Measurements from ENCODE around the gene WIPI1. TPM values are rescaled to one million over a fixed set of nuclear protein-coding genes. Genes with fewer than 3 reads are reported as not detected.

Gene WIPI1
- total RNA-seq, 1 donor from 2014 or later = 29.5 TPM

GRCh38 chr17:68400404-68400735 lies 56.9 kb downstream of the WIPI1 start:
- Mint-ChIP-seq H3K9me3 (peaks cover 10% of the 10 kb centered on the region), H3K27ac (no peak overlapping the region), H3K4me3 (no peak overlapping the region), H3K4me1 (peaks cover 17% of the 10 kb centered on the region), H3K27me3 (ENCODE audit: insufficient read depth, low read depth) (peaks cover 6% of the 10 kb centered on the region), H3K36me3 (peaks cover 5% of the 10 kb centered on the region)
- H3F3A ChIP-seq (ENCODE audit: low read depth) = peaks cover 4% of the 10 kb centered on the region
- H3K4me2 ChIP-seq = no peak overlapping the region
- H3K4me3 ChIP-seq = no peak overlapping the region
- no peak for DNase-seq (ENCODE audit: low spot score)
- no peaks in the 10 kb centered on the region for H3K36me3 ChIP-seq
- H4K20me1 ChIP-seq (ENCODE audit: low read depth) = no peaks in the 10 kb centered on the region
- no peaks in the 10 kb centered on the region for H3K9me3 ChIP-seq (ENCODE audit: low read depth)
- no peaks in the 10 kb centered on the region for H3K79me2 ChIP-seq (ENCODE audit: low read depth)
- no peak overlapping the region for H2AFZ ChIP-seq (replicated peaks)
- H3K27ac ChIP-seq = no peak overlapping the region
- H3K27me3 ChIP-seq = no peaks in the 10 kb centered on the region
- H3K4me1 ChIP-seq = peaks cover 4% of the 10 kb centered on the region
- no peak overlapping the region for H3K9ac ChIP-seq
- no peak for TF ChIP-seq CTCF (IDR thresholded peaks at IDR 0.05)
- no peak for TF ChIP-seq EZH2phosphoT487 (IDR thresholded peaks at IDR 0.05)
- TF ChIP-seq EZH2 (IDR thresholded peaks at IDR 0.05) = no peak

- no peak overlapping the region for H3K27ac Mint-ChIP-seq
- no peak overlapping the region for H3K9ac ChIP-seq
- TF ChIP-seq EZH2 (IDR thresholded peaks at IDR 0.05) (no peak), EZH2phosphoT487 (IDR thresholded peaks at IDR 0.05) (no peak), CTCF (IDR thresholded peaks at IDR 0.05) (no peak)
Measured at GRCh38 chr17:68399638-68400403, 57.5 kb downstream of the WIPI1 start.

GRCh38 chr17:68398691-68399637 lies 58.3 kb downstream of the WIPI1 start:
- Histone ChIP-seq H3K4me3 (no peak overlapping the region), H3K9me3 (ENCODE audit: low read depth) (no peaks in the 10 kb centered on the region), H3K36me3 (no peaks in the 10 kb centered on the region), H3F3A (ENCODE audit: low read depth) (peaks cover 4% of the 10 kb centered on the region), H3K4me1 (peaks cover 4% of the 10 kb centered on the region), H3K9ac (no peak overlapping the region), H3K27me3 (no peaks in the 10 kb centered on the region), H4K20me1 (ENCODE audit: low read depth) (no peaks in the 10 kb centered on the region), H3K27ac (no peak overlapping the region), H3K79me2 (ENCODE audit: low read depth) (no peaks in the 10 kb centered on the region), H3K4me2 (no peak overlapping the region), H2AFZ (replicated peaks) (no peak overlapping the region)
- Mint-ChIP-seq H3K27ac (peak overlapping the region; percentile 75), H3K27me3 (ENCODE audit: insufficient read depth, low read depth) (peaks cover 6% of the 10 kb centered on the region), H3K4me1 (peaks cover 17% of the 10 kb centered on the region), H3K36me3 (peaks cover 4% of the 10 kb centered on the region), H3K4me3 (no peak overlapping the region), H3K9me3 (peaks cover 2% of the 10 kb centered on the region)
- peak; percentile 84 for DNase-seq (ENCODE audit: low spot score)
- no peak for TF ChIP-seq EZH2phosphoT487 (IDR thresholded peaks at IDR 0.05)
- TF ChIP-seq CTCF (IDR thresholded peaks at IDR 0.05) = peak; percentile 79
- no peak for TF ChIP-seq EZH2 (IDR thresholded peaks at IDR 0.05)

More at GRCh38 chr17:68399638-68400403, 57.5 kb downstream of the WIPI1 start:
- Histone ChIP-seq H3K36me3 (no peaks in the 10 kb centered on the region), H3K4me1 (peaks cover 4% of the 10 kb centered on the region), H4K20me1 (ENCODE audit: low read depth) (no peaks in the 10 kb centered on the region), H3F3A (ENCODE audit: low read depth) (peaks cover 4% of the 10 kb centered on the region), H3K27ac (no peak overlapping the region), H2AFZ (replicated peaks) (no peak overlapping the region), H3K79me2 (ENCODE audit: low read depth) (no peaks in the 10 kb centered on the region), H3K4me2 (no peak overlapping the region), H3K27me3 (no peaks in the 10 kb centered on the region), H3K9me3 (ENCODE audit: low read depth) (no peaks in the 10 kb centered on the region), H3K4me3 (no peak overlapping the region)
- no peak overlapping the region for H3K4me3 Mint-ChIP-seq
- H3K27me3 Mint-ChIP-seq (ENCODE audit: insufficient read depth, low read depth) = peaks cover 6% of the 10 kb centered on the region
- no peak for DNase-seq (ENCODE audit: low spot score)
- peaks cover 17% of the 10 kb centered on the region for H3K4me1 Mint-ChIP-seq
- peaks cover 6% of the 10 kb centered on the region for H3K9me3 Mint-ChIP-seq
- peaks cover 6% of the 10 kb centered on the region for H3K36me3 Mint-ChIP-seq
